ENCODE data around the gene MAST2.

DNA sequence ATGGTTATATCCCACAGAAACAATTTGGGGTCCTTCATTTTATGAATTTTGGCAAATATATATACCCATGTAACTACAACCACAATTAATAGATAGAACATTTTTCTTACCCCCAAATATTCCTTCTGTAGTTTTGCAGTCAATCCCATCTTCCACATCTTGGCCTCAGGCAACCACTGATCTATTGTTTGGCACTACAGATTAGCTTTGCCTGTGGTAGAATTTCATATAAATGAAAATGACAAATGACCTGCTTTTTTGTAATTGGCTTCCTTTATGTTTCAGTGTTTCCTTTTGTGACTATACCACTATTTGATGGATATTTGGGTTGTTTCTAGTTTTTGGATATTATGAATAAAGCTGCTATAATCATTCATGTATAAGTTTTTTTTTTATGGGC, 91.5 kb downstream of the MAST2 start:
- TF ChIP-seq CTCF (IDR thresholded peaks at IDR 0.05) (no peak), POLR2A (IDR thresholded peaks at IDR 0.05) (no peak)
